ENCODE results near the gene CPT1B.

Gene CPT1B

DNA sequence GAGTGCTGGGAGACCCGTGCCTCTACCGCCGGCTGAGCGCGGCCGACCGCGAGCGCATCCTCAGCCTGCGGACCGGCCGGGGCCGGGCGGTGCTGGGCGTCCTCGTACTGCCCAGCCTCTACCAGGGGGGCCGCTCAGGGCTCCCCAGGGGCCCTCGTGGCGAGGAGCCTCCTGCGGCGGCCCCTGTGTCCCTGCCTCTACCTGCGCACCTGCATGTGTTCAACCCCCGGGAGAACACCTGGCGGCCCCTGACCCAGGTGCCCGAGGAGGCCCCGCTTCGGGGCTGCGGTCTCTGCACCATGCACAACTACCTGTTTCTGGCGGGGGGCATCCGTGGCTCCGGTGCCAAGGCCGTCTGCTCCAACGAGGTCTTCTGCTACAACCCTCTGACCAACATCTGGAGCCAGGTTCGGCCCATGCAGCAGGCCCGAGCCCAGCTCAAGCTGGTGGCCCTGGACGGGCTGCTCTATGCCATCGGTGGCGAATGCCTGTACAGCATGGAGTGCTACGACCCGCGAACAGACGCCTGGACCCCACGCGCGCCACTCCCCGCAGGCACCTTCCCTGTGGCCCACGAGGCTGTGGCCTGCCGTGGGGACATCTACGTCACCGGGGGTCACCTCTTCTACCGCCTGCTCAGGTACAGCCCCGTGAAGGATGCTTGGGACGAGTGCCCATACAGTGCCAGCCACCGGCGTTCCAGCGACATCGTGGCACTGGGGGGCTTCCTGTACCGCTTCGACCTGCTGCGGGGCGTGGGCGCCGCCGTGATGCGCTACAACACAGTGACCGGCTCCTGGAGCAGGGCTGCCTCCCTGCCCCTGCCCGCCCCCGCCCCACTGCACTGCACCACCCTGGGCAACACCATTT, 29.1 kb downstream of the CPT1B start:
- no peak overlapping the region; the same call in 1 of the 2 replicates for H3K4me3 ChIP-seq (ENCODE audit: low read depth, low read length)
- TF ChIP-seq, protein P1, sequence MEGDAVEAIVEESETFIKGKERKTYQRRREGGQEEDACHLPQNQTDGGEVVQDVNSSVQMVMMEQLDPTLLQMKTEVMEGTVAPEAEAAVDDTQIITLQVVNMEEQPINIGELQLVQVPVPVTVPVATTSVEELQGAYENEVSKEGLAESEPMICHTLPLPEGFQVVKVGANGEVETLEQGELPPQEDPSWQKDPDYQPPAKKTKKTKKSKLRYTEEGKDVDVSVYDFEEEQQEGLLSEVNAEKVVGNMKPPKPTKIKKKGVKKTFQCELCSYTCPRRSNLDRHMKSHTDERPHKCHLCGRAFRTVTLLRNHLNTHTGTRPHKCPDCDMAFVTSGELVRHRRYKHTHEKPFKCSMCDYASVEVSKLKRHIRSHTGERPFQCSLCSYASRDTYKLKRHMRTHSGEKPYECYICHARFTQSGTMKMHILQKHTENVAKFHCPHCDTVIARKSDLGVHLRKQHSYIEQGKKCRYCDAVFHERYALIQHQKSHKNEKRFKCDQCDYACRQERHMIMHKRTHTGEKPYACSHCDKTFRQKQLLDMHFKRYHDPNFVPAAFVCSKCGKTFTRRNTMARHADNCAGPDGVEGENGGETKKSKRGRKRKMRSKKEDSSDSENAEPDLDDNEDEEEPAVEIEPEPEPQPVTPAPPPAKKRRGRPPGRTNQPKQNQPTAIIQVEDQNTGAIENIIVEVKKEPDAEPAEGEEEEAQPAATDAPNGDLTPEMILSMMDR (IDR thresholded peaks at IDR 0.05; ENCODE audit: insufficient read depth, low read depth, low read length, missing control alignments), result no peak
- no peak for DNase-seq (ENCODE audit: low read depth)

DNA sequence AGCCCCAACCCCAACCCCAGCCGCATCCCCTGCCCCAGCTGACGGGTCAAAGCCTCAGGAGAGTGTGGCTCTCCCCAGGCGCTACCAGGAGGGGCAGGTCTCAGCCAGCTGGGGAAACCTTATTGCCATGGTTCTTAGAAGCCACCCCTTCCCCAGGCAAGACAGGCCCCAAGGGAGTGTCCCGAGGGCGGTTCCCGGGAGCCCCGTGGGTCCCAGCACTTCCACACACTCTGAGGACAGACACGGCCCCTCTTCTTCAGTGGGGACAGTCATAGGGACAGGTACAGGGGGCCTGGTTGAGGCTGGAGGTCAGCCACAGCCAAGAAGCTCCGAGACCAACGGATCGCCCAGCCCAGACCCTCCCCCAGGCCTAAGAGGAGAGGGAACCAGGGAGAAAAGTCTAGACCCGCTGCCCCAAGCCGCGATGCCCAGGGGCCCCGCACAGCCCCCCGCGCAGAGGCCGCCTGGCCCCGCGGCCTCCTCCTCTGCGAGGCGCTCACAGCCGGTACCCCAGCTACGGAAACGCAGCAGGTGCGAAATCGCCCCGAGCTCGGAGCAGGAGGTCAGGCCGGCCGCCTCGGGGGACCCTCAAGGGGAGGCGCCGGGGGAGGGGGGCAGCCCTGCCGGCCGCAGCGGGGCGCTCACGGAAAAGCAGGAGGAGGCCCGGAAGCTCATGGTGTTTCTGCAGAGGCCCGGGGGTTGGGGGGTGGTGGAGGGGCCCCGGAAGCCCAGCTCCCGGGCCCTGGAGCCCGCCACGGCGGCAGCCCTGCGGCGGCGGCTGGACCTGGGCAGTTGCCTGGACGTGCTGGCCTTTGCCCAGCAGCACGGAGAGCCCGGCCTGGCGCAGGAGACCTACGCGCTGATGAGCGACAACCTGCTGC, 29.9 kb downstream of the CPT1B start:
- no peak for DNase-seq (ENCODE audit: low read depth)
- no peak overlapping the region; the same call in 1 of the 2 replicates for H3K4me3 ChIP-seq (ENCODE audit: low read depth, low read length)
- TF ChIP-seq, protein P1 (IDR thresholded peaks at IDR 0.05; ENCODE audit: insufficient read depth, low read depth, low read length, missing control alignments), result no peak

DNA sequence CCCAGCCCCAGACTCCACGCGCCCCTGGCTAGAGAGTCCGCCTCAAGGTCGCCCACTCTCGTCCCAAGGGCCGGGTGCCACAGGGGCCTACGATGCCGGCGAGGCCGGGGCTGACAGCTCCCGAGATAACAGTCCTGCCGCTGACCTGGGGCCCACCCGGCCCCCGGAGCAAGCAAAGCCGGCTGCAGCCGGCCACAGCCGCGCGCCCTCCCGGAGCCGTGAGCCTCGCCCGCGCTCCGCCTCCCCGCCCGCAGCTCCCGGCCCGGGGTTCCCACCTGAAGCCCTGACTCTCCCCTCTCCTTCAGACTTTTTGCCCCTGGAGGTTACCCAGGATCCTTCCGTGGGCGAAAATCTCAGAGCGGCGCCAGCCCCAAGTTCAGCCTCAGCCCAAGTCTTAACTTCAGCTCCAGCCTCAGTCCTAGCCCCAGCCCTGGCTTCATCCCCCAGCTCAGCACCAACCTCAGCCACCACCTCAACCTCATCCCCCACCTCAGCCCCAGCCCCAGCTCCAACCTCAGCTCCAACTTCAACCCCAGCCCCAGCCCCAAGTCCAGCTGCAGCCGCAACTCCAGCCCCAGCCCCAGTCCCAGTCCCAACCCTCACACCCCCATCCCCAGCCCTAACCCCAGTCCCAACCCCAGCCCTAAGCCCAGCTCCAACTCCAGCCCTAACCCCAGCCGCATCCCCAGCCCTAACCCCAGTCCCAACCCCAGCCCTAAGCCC, 30.8 kb downstream of the CPT1B start:
- TF ChIP-seq, protein P1 (IDR thresholded peaks at IDR 0.05; ENCODE audit: insufficient read depth, low read depth, low read length, missing control alignments), result no peak
- DNase-seq (ENCODE audit: low read depth), result no peak

DNA sequence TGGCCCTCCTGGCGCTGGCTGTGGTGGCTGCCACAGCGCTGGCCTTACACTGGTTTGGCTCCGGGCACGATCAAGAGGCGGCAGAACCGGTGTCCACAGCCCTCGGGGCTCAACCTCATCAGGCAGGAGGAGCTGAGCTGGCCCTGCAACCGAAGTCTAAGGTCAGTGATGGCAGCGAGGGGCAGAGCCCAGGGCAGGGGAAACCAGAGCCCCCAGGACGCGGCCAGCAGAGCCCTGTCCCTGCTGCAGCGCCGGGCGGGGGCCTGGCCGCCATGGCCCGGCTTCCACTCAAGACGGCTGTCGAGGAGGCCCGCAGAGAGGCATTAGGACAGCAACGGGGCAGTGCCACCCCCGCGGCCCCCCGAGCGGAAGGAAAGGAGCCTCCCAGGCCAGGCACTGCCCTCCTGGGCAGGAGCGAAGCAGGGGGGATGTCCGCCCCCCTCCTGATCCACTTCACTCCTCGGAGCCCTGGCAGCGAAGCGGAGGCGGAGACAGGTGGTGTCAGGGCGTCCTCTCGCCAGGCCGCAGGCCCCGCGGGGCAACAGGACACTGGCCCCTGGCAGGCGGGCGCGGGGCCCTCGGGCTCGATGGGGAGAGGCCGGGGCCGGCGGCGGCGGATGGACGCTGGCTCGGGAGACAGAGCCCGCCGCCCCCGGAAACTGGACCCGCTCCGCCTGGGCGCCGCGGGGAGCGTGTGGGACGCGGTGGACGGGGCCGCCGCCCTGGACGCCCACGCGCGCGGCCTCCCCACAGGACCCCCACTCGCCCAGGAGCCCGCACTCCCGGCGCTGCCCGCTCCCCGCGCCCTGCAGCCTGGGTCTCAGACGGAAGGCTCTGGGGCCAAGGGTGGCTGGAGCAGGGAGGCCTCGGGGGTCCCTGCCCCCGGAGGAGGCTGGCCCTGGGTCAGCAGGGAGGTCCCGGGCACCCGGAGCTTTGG, 31.6 kb downstream of the CPT1B start:
- TF ChIP-seq, protein P1 (IDR thresholded peaks at IDR 0.05; ENCODE audit: insufficient read depth, low read depth, low read length, missing control alignments), result no peak
- DNase-seq (ENCODE audit: low read depth), result no peak
- H3K4me3 ChIP-seq (ENCODE audit: low read depth, low read length), result no peak overlapping the region

More for the DNA sequence above, 30.8 kb downstream of the CPT1B start:
- H3K4me3 ChIP-seq (ENCODE audit: low read depth, low read length), result no peak overlapping the region

DNA sequence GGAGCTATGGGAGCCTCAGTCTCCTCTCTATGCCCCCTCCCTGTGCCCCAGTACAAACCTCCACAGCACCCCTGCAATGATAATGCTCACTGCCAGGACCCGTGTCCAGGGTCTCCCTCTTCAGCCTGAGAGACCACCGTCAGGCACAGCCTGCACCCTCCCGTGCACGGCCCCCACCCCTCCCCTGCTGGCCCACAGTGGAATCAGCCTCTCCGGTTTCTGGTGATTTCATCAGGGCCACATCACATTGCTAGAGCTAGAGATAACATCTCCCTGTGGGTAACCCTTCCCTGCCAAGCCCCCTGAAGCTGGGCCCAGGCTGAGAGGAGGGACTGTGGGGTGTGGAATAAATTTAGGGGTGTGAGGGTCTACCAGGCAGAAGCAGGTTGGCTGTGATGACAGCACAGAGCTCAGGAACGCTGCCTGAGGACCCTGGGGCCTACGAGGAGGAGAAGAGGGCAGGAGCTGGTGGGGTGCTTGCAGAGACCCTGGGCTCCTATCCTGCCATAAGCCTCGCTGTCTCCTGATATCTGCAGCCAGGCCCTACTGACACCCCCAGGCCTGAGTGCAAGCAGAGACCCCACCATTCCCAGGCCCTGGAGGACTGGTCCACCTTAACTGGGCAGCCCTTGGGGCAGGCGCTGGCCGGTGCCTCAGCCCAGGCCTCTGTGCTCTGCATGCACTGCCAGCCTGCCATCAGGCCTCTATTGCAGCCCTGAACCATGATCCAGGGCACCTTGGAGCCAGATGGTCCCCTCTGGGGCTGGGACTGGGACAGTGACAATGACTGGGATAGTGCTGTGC, 32.5 kb downstream of the CPT1B start, which contains the start of gene KLHDC7B:
Gene KLHDC7B, plus strand, starts transcription at position 378 of the 804 bp plus-strand sequence. Its CDS starts 345 bp downstream, at position 723.
- no peak within 1 kb of the TSS for H3K4me3 ChIP-seq (ENCODE audit: low read depth, low read length)
- no peak for DNase-seq (ENCODE audit: low read depth)
- TF ChIP-seq, protein P1 (IDR thresholded peaks at IDR 0.05; ENCODE audit: insufficient read depth, low read depth, low read length, missing control alignments), result peak; percentile 15
